PC-9 (cell line): ENCODE data around the gene PCDHGA8. TPM values are rescaled to one million over a fixed set of nuclear protein-coding genes. Genes with fewer than 3 reads are reported as not detected.
"Not testable (repeated sequence)": the region's sequence is repeated elsewhere in the genome, so short reads cannot be mapped to it uniquely, and the experiment has no call there.

Experiments
- BruUV-seq: library from RNA; stranded (reverse); fragments of 400-500 nt; replicated peaks from 2 replicates; lab custom pipeline; 2021; lab: Mats Ljungman, UMichigan
- CTCF ChIA-PET: fragments of 300-600 bp; sonication (Branson Sonifier 250); formaldehyde crosslinking; loops from one replicate; lab custom pipeline; 2022; ENCODE audit warnings: antibody characterized with exemption; lab: Charles Lee
- POLR2A ChIA-PET: fragments of 300-600 bp; sonication (Branson Sonifier 250); formaldehyde crosslinking; loops from one replicate; lab custom pipeline; 2022; ENCODE audit warnings: antibody characterized with exemption; ENCODE audit not compliant: unreplicated experiment; lab: Charles Lee
- DNase-seq, 2 experiments: peaks; one replicate each; pipeline versions ENCODE4 v3.0.0 to v3.0.0-alpha.2; 2015 to 2022; ENCODE audit warnings: mixed read lengths in 1 of 2
- H2AFZ ChIP-seq: fragments of 200-600 bp; sonication (generic); 2 replicates; pipeline ENCODE4 v1.8.1; 2017; ENCODE audit warnings: antibody characterized with exemption
- H3F3A ChIP-seq: fragments of 200-600 bp; sonication (generic); 2 replicates; pipeline ENCODE4 v1.8.1; 2017; ENCODE audit warnings: antibody characterized with exemption, mild to moderate bottlenecking, low read depth; ENCODE audit not compliant: insufficient read depth
- H3K27ac ChIP-seq: fragments of 200-600 bp; sonication (generic); 2 replicates; pipeline ENCODE4 v1.6.1; 2016; ENCODE audit warnings: mixed run types
- H3K27me3 ChIP-seq: fragments of 200-600 bp; sonication (generic); 2 replicates; pipeline ENCODE4 v1.6.1; 2016; ENCODE audit warnings: low read depth, mixed run types; ENCODE audit not compliant: insufficient read depth
- H3K36me3 ChIP-seq: fragments of 200-600 bp; sonication (generic); 2 replicates; pipeline ENCODE4 v1.6.1; 2016; ENCODE audit warnings: low read depth, mixed run types
- H3K4me1 ChIP-seq: fragments of 200-600 bp; sonication (generic); replicated peaks from 2 replicates; pipeline ENCODE4 v1.6.1; 2016; ENCODE audit warnings: mixed run types; ENCODE audit not compliant: insufficient read depth
- H3K4me2 ChIP-seq: fragments of 200-600 bp; sonication (generic); 2 replicates; pipeline ENCODE4 v1.6.1; 2017; ENCODE audit warnings: mixed run types
- H3K4me3 ChIP-seq: fragments of 200-600 bp; sonication (generic); 2 replicates; pipeline ENCODE4 v1.6.1; 2016; ENCODE audit warnings: mixed run types
- H3K79me2 ChIP-seq: fragments of 200-600 bp; sonication (generic); 2 replicates; pipeline ENCODE4 v1.6.1; 2017; ENCODE audit warnings: low read depth, mixed run types
- H3K9me2 ChIP-seq: fragments of 200-600 bp; sonication (generic); 2 replicates; pipeline ENCODE4 v1.8.1; 2017; ENCODE audit warnings: mild to moderate bottlenecking; ENCODE audit not compliant: insufficient read depth
- H3K9me3 ChIP-seq: fragments of 200-600 bp; sonication (generic); 2 replicates; pipeline ENCODE4 v1.8.1; 2016; ENCODE audit warnings: low read depth; ENCODE audit not compliant: insufficient read depth
- H4K20me1 ChIP-seq: fragments of 200-600 bp; sonication (generic); 2 replicates; pipeline ENCODE4 v1.8.1; 2017; ENCODE audit not compliant: insufficient read depth
- CTCF ChIP-seq: fragments of 200-600 bp; sonication (generic); conservative IDR thresholded peaks from 2 replicates; pipeline ENCODE4 v1.6.1; 2017; ENCODE audit warnings: mixed run types, antibody characterized with exemption, mild to moderate bottlenecking, moderate library complexity
- EZH2 ChIP-seq: fragments of 200-600 bp; sonication (generic); IDR thresholded peaks from 2 replicates; pipeline ENCODE4 v1.8.0; 2017; ENCODE audit warnings: antibody characterized with exemption, low read depth
- intact Hi-C: fragments of 100-400 bp; cut with micrococcal nuclease; formaldehyde crosslinking; loops from one replicate; pipeline ENCODE4 v1.10.0; 2022; ENCODE audit not compliant: unreplicated experiment
- total RNA-seq: library from RNA; stranded (reverse); gene quantifications from 2 replicates; pipeline ENCODE4 v1.2.3, GENCODE V29; 2021

PCDHGA8 gene
- total RNA-seq, 1 experiment from 2014 or later, result not detected

DNA sequence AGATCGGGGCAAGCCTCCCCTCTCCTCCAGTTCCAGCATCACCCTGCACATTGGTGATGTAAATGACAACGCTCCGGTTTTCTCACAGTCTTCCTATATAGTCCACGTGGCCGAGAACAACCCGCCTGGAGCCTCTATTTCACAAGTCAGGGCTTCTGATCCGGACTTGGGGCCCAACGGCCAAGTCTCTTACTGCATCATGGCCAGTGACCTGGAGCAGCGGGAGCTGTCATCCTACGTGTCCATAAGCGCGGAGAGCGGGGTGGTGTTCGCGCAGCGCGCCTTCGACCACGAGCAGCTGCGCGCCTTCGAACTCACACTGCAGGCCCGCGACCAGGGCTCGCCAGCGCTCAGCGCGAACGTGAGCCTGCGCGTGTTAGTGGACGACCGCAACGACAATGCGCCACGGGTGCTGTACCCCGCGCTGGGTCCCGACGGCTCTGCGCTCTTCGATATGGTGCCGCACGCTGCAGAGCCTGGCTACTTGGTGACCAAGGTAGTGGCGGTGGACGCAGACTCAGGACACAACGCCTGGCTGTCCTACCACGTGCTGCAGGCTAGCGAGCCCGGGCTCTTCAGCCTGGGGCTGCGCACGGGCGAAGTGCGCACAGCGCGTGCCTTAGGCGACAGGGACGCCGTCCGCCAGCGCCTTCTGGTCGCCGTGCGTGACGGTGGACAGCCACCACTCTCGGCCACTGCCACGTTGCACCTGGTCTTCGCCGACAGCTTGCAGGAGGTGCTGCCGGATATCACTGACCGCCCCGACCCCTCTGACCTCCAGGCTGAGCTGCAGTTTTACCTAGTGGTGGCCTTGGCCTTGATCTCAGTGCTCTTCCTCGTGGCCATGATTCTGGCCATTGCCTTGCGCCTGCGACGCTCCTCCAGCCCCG is 3.0 kb upstream of the PCDHGA8 start:
- H4K20me1 ChIP-seq, result no peaks in the 10 kb centered on the region
- no peaks in the 10 kb centered on the region for H3K79me2 ChIP-seq
- no peak for DNase-seq
- BruUV-seq, result no TSS peak
- no peaks in the 10 kb centered on the region for H3K4me1 ChIP-seq
- intact Hi-C loops, result no loop called here
- ChIA-PET POLR2A (no interaction called here), CTCF (interaction anchor here (0.6 kb wide), 1 partner anchor 50 kb away, joined by 3 read pairs; no protein-coding TSS in a partner anchor)
- TF ChIP-seq CTCF (no peak), EZH2 (no peak)
- H3F3A ChIP-seq, result no peaks in the 10 kb centered on the region
- H3K9me2 ChIP-seq, result no peaks in the 10 kb centered on the region
- no peaks in the 10 kb centered on the region for H3K9me3 ChIP-seq
- H3K36me3 ChIP-seq, result no peaks in the 10 kb centered on the region
- no peak overlapping the region for H3K4me3 ChIP-seq
- peaks cover 19% of the 10 kb centered on the region for H3K27me3 ChIP-seq
- H2AFZ ChIP-seq, result no peak overlapping the region
- no peak overlapping the region for H3K27ac ChIP-seq
- no peak overlapping the region for H3K4me2 ChIP-seq

DNA sequence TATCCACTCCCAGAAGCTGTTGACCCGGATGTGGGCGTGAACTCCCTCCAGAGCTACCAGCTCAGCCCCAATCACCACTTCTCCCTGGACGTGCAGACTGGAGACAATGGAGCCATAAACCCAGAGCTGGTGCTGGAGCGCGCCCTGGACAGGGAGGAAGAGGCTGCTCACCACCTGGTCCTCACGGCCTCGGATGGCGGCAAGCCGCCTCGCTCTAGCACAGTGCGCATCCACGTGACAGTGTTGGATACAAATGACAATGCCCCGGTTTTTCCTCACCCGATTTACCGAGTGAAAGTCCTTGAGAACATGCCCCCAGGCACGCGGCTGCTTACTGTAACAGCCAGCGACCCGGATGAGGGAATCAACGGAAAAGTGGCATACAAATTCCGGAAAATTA is 834 bp downstream of the PCDHGA8 start:
- Histone ChIP-seq H3K27ac (no peak overlapping the region), H3K4me1 (no peaks in the 10 kb centered on the region), H3K4me2 (no peak overlapping the region), H3K27me3 (peaks cover 11% of the 10 kb centered on the region; the same call in 1 of the 2 replicates), H4K20me1 (no peaks in the 10 kb centered on the region), H3F3A (no peaks in the 10 kb centered on the region), H2AFZ (no peak overlapping the region), H3K36me3 (no peaks in the 10 kb centered on the region), H3K9me2 (no peaks in the 10 kb centered on the region), H3K9me3 (no peaks in the 10 kb centered on the region), H3K79me2 (no peaks in the 10 kb centered on the region), H3K4me3 (no peak overlapping the region)
- POLR2A ChIA-PET, result no interaction called here
- intact Hi-C loops, result no loop called here
- TF ChIP-seq EZH2, result no peak
- TF ChIP-seq CTCF, result no peak
- BruUV-seq, result no TSS peak
- CTCF ChIA-PET, result no interaction called here
- DNase-seq, result no peak

GRCh38 chr5:141394401-141395187 is 2.2 kb downstream of the PCDHGA8 start:
- H3F3A ChIP-seq, H4K20me1 ChIP-seq, POLR2A ChIA-PET, H3K4me1 ChIP-seq, intact Hi-C loops, BruUV-seq, H3K4me2 ChIP-seq, CTCF ChIA-PET, H3K36me3 ChIP-seq, H3K79me2 ChIP-seq, H3K9me3 ChIP-seq, DNase-seq, H3K4me3 ChIP-seq, H2AFZ ChIP-seq, H3K9me2 ChIP-seq, H3K27ac ChIP-seq: not testable (repeated sequence)
- peaks cover 13% of the 10 kb centered on the region; the same call in 1 of the 2 replicates for H3K27me3 ChIP-seq

DNA sequence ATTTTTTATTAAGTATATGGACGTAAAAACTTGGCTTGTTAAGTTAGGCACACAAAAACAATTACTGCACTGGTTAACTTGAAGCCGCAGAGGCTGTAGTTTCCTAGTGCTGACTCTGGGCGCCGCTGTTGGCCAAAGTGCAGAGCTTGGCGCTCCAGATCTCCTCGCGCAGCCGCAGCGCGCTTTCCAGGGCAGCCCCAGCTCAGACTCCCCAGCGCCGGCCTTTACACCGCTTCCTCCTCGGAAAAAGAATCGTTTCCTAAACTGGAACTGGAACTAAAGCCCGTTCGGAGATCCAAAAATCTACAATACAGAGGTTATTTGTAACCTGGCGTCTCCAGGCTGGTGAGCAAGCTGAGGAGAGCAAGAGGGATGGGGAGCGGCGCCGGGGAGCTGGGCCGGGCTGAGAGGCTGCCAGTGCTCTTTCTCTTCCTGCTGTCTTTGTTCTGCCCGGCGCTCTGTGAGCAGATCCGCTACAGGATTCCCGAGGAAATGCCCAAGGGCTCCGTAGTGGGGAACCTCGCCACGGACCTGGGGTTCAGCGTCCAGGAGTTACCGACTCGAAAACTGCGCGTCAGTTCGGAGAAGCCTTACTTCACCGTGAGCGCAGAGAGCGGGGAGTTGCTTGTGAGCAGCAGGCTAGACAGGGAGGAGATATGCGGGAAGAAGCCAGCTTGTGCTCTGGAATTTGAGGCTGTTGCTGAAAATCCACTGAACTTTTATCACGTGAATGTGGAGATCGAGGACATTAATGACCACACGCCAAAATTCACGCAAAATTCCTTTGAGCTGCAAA is 5.5 kb downstream of the PCDHGA8 start, which contains the start of gene PCDHGB5:
Gene PCDHGB5 (plus strand): TSS at position 192 of the 796 bp plus-strand sequence. CDS start 181 bp downstream, at position 373.
- H3K36me3 ChIP-seq, H4K20me1 ChIP-seq, H3K79me2 ChIP-seq, CTCF ChIA-PET, intact Hi-C loops, DNase-seq, H3K9me3 ChIP-seq, H3K4me2 ChIP-seq, H3K4me1 ChIP-seq, H2AFZ ChIP-seq, POLR2A ChIA-PET, H3F3A ChIP-seq, H3K9me2 ChIP-seq, H3K4me3 ChIP-seq, BruUV-seq, H3K27ac ChIP-seq: not testable (repeated sequence)
- peaks cover 34% of the 10 kb centered on the region for H3K27me3 ChIP-seq
